ENCODE data around the gene SLC5A1.
"Not testable (repeated sequence)": the region's sequence is repeated elsewhere in the genome, so short reads cannot be mapped to it uniquely, and the experiment has no call there.

Gene SLC5A1

DNA sequence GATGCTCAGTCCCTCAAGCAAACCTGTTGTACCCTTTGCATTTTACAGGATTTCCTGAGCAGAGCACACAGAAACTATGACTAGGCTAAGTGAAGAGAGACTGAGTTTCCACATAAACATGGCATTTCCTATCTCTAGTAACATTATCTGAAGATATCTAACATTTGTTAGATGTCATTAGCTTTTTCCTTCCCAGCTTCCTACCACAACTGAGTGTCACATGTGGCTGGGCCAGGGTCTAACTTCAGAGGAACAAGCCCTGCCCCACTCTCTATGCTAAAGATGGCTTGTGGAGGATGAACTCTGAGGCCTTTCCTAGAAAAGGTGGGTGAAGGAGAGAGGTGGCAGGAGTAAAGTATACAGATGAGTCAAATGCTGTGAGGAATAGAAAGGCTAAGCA lies 99.5 kb downstream of the SLC5A1 start:
- Histone ChIP-seq H3K36me3 (ENCODE audit: low read length) (no peaks in the 10 kb centered on the region), H3K27me3 (ENCODE audit: low read length) (no peaks in the 10 kb centered on the region), H3K9me2 (replicated peaks; ENCODE audit: insufficient read depth, low read length) (no peaks in the 10 kb centered on the region), H3K4me2 (ENCODE audit: low read depth, low read length, poor library complexity, severe bottlenecking) (no peak overlapping the region), H3K79me2 (ENCODE audit: insufficient read depth, low read length) (no peaks in the 10 kb centered on the region), H4K20me1 (ENCODE audit: low read depth, low read length) (no peaks in the 10 kb centered on the region), H3K4me3 (ENCODE audit: insufficient read depth, low read length, poor library complexity, severe bottlenecking) (no peak overlapping the region), H3K9me3 (ENCODE audit: insufficient read depth, low read length) (no peaks in the 10 kb centered on the region), H2AFZ (ENCODE audit: low read depth, low read length, severe bottlenecking) (no peak overlapping the region), H3K27ac (ENCODE audit: low read depth, low read length) (no peak overlapping the region), H3F3A (ENCODE audit: insufficient read depth) (no peaks in the 10 kb centered on the region; the same call in 1 of the 2 replicates), H3K9ac (ENCODE audit: low read length) (no peak overlapping the region)
- TF ChIP-seq, protein P1, sequence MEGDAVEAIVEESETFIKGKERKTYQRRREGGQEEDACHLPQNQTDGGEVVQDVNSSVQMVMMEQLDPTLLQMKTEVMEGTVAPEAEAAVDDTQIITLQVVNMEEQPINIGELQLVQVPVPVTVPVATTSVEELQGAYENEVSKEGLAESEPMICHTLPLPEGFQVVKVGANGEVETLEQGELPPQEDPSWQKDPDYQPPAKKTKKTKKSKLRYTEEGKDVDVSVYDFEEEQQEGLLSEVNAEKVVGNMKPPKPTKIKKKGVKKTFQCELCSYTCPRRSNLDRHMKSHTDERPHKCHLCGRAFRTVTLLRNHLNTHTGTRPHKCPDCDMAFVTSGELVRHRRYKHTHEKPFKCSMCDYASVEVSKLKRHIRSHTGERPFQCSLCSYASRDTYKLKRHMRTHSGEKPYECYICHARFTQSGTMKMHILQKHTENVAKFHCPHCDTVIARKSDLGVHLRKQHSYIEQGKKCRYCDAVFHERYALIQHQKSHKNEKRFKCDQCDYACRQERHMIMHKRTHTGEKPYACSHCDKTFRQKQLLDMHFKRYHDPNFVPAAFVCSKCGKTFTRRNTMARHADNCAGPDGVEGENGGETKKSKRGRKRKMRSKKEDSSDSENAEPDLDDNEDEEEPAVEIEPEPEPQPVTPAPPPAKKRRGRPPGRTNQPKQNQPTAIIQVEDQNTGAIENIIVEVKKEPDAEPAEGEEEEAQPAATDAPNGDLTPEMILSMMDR (IDR thresholded peaks at IDR 0.05; ENCODE audit: insufficient read depth, low read length, poor library complexity, severe bottlenecking) = no peak
- TF ChIP-seq EZH2phosphoT487 (conservative IDR thresholded peaks at IDR 0.05; ENCODE audit: low read length) = no peak

GRCh38 chr22:32144496-32145274 lies 101.6 kb downstream of the SLC5A1 start:
- H3K27ac ChIP-seq (ENCODE audit: low read depth, low read length) = no peak overlapping the region
- H3K27me3 ChIP-seq (ENCODE audit: low read length) = no peaks in the 10 kb centered on the region
- no peaks in the 10 kb centered on the region for H3K79me2 ChIP-seq (ENCODE audit: insufficient read depth, low read length)
- no peaks in the 10 kb centered on the region for H3K9me3 ChIP-seq (ENCODE audit: insufficient read depth, low read length)
- no peaks in the 10 kb centered on the region for H4K20me1 ChIP-seq (ENCODE audit: low read depth, low read length)
- no peaks in the 10 kb centered on the region for H3K9me2 ChIP-seq (replicated peaks; ENCODE audit: insufficient read depth, low read length)
- no peak overlapping the region for H3K4me3 ChIP-seq (ENCODE audit: insufficient read depth, low read length, poor library complexity, severe bottlenecking)
- H3F3A ChIP-seq (ENCODE audit: insufficient read depth) = no peaks in the 10 kb centered on the region; the same call in 1 of the 2 replicates
- no peak overlapping the region for H3K9ac ChIP-seq (ENCODE audit: low read length)
- H3K4me2 ChIP-seq (ENCODE audit: low read depth, low read length, poor library complexity, severe bottlenecking) = no peak overlapping the region
- H2AFZ ChIP-seq (ENCODE audit: low read depth, low read length, severe bottlenecking) = no peak overlapping the region
- no peak for TF ChIP-seq EZH2phosphoT487 (conservative IDR thresholded peaks at IDR 0.05; ENCODE audit: low read length)
- TF ChIP-seq, protein P1 (IDR thresholded peaks at IDR 0.05; ENCODE audit: insufficient read depth, low read length, poor library complexity, severe bottlenecking) = no peak
- no peaks in the 10 kb centered on the region for H3K36me3 ChIP-seq (ENCODE audit: low read length)

GRCh38 chr22:32147128-32147527 lies 104.1 kb downstream of the SLC5A1 start:
- not testable (repeated sequence) for H3F3A ChIP-seq (ENCODE audit: insufficient read depth); H3K27ac ChIP-seq (ENCODE audit: low read depth, low read length); H2AFZ ChIP-seq (ENCODE audit: low read depth, low read length, severe bottlenecking); H3K9me3 ChIP-seq (ENCODE audit: insufficient read depth, low read length); H3K36me3 ChIP-seq (ENCODE audit: low read length); H3K9ac ChIP-seq (ENCODE audit: low read length); H4K20me1 ChIP-seq (ENCODE audit: low read depth, low read length); H3K4me2 ChIP-seq (ENCODE audit: low read depth, low read length, poor library complexity, severe bottlenecking); H3K9me2 ChIP-seq (replicated peaks; ENCODE audit: insufficient read depth, low read length); H3K79me2 ChIP-seq (ENCODE audit: insufficient read depth, low read length); H3K27me3 ChIP-seq (ENCODE audit: low read length); H3K4me3 ChIP-seq (ENCODE audit: insufficient read depth, low read length, poor library complexity, severe bottlenecking)

DNA sequence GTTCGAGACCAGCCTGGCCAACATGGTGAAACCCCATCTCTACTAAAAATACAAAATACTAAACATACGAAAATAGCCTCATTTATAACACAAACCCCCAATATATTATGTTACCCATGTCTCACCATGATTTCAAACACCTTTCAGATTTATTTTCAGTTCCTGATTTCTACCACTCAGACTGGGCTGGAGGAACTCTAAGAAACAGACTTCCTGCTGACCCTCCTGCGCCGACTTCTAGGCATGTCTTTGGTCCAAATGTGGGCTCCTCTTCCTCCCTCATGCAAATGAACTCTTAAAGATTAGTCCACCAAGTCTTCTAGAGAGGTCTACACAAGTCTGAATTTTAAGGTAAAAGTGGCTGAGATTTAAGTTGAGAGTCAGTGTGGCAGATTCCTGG lies 105.3 kb downstream of the SLC5A1 start:
- H3K36me3 ChIP-seq (ENCODE audit: low read length); H3K9me3 ChIP-seq (ENCODE audit: insufficient read depth, low read length); H3K9me2 ChIP-seq (replicated peaks; ENCODE audit: insufficient read depth, low read length); H4K20me1 ChIP-seq (ENCODE audit: low read depth, low read length); H3F3A ChIP-seq (ENCODE audit: insufficient read depth); H3K4me3 ChIP-seq (ENCODE audit: insufficient read depth, low read length, poor library complexity, severe bottlenecking); H3K9ac ChIP-seq (ENCODE audit: low read length); H3K79me2 ChIP-seq (ENCODE audit: insufficient read depth, low read length); H2AFZ ChIP-seq (ENCODE audit: low read depth, low read length, severe bottlenecking); H3K27me3 ChIP-seq (ENCODE audit: low read length); H3K27ac ChIP-seq (ENCODE audit: low read depth, low read length); H3K4me2 ChIP-seq (ENCODE audit: low read depth, low read length, poor library complexity, severe bottlenecking): not testable (repeated sequence)

GRCh38 chr22:32150647-32151046 lies 107.6 kb downstream of the SLC5A1 start:
- H4K20me1 ChIP-seq (ENCODE audit: low read depth, low read length); H2AFZ ChIP-seq (ENCODE audit: low read depth, low read length, severe bottlenecking); H3K27ac ChIP-seq (ENCODE audit: low read depth, low read length); H3F3A ChIP-seq (ENCODE audit: insufficient read depth); H3K9me3 ChIP-seq (ENCODE audit: insufficient read depth, low read length); H3K9me2 ChIP-seq (replicated peaks; ENCODE audit: insufficient read depth, low read length); H3K9ac ChIP-seq (ENCODE audit: low read length); H3K79me2 ChIP-seq (ENCODE audit: insufficient read depth, low read length); H3K4me3 ChIP-seq (ENCODE audit: insufficient read depth, low read length, poor library complexity, severe bottlenecking); H3K4me2 ChIP-seq (ENCODE audit: low read depth, low read length, poor library complexity, severe bottlenecking); H3K27me3 ChIP-seq (ENCODE audit: low read length); H3K36me3 ChIP-seq (ENCODE audit: low read length): not testable (repeated sequence)

- not testable (repeated sequence) for H3K27ac ChIP-seq (ENCODE audit: low read depth, low read length); H3K36me3 ChIP-seq (ENCODE audit: low read length); H2AFZ ChIP-seq (ENCODE audit: low read depth, low read length, severe bottlenecking); H3K9ac ChIP-seq (ENCODE audit: low read length); H3K79me2 ChIP-seq (ENCODE audit: insufficient read depth, low read length); H3K4me2 ChIP-seq (ENCODE audit: low read depth, low read length, poor library complexity, severe bottlenecking); H3K9me2 ChIP-seq (replicated peaks; ENCODE audit: insufficient read depth, low read length); H3F3A ChIP-seq (ENCODE audit: insufficient read depth); H3K27me3 ChIP-seq (ENCODE audit: low read length); H4K20me1 ChIP-seq (ENCODE audit: low read depth, low read length); H3K4me3 ChIP-seq (ENCODE audit: insufficient read depth, low read length, poor library complexity, severe bottlenecking); H3K9me3 ChIP-seq (ENCODE audit: insufficient read depth, low read length)
Observed at GRCh38 chr22:32151641-32152040, 108.6 kb downstream of the SLC5A1 start.

Data from SU-DHL-6 (cell line).